ENCODE data around the gene TMED4.

GRCh38 chr7:44541028-44541869 lies 40.8 kb downstream of the TMED4 start, which contains the start of gene NPC1L1:
- TF ChIP-seq CTCF (IDR thresholded peaks at IDR 0.05) (no peak), POLR2A (IDR thresholded peaks at IDR 0.05) (no peak), EP300 (IDR thresholded peaks at IDR 0.05) (no peak)

Measured in suprapubic skin (tissue), 3 donors.